K562 (cell line): ENCODE data around the gene ELMO1. TPM values are rescaled to one million over a fixed set of nuclear protein-coding genes. Genes with fewer than 3 reads are reported as not detected.

ENCODE experiments used
- ARNT ChIP-seq, 2 experiments: fragments of 450-650 bp; IDR thresholded peaks; 2 replicates each; pipeline ENCODE4 v1.6.1; 2016; ENCODE audit warnings: mild to moderate bottlenecking in 1 of 2
- E2F4 ChIP-seq: sonication (generic); formaldehyde crosslinking; IDR thresholded peaks from 2 replicates; pipeline ENCODE4 v1.8.0; 2022; ENCODE audit warnings: mild to moderate bottlenecking, low read depth, missing genetic modification reagents
- MEIS2 ChIP-seq: fragments of 450-650 bp; IDR thresholded peaks from 2 replicates; pipeline ENCODE4 v1.6.1; 2014; ENCODE audit warnings: mild to moderate bottlenecking; ENCODE audit not compliant: partially characterized antibody
- PHTF2 ChIP-seq: fragments of 250-450 bp; sonication (Bioruptor Pico); IDR thresholded peaks from 2 replicates; pipeline ENCODE4 v1.5.0; 2021; ENCODE audit warnings: mild to moderate bottlenecking
- PKNOX1 ChIP-seq: fragments of 450-650 bp; IDR thresholded peaks from 2 replicates; pipeline ENCODE4 v1.6.1; 2016
- SNIP1 ChIP-seq: fragments of 450-650 bp; IDR thresholded peaks from 2 replicates; pipeline ENCODE4 v1.7.1; 2017; ENCODE audit warnings: low read depth, mild to moderate bottlenecking
- ZBTB40 ChIP-seq, 2 experiments: fragments of 450-650 bp in 1 of 2; sonication (generic) in 1 of 2; formaldehyde crosslinking in 1 of 2; IDR thresholded peaks; 2 replicates each; pipeline versions ENCODE4 v1.7.1 to v1.9.0; 2016 to 2022; ENCODE audit warnings: inconsistent platforms in 1 of 2, mild to moderate bottlenecking in 1 of 2, missing genetic modification reagents in 1 of 2
- ZNF174 ChIP-seq: fragments of 250-450 bp; sonication (Bioruptor Pico); IDR thresholded peaks from 2 replicates; pipeline ENCODE4 v1.4.0; 2020; ENCODE audit warnings: mild to moderate bottlenecking
- ZNF384 ChIP-seq: IDR thresholded peaks from 2 replicates; pipeline ENCODE4 v1.6.1; 2012; ENCODE audit warnings: low read depth, low read length, improper control_type of control experiment
- ZNF609 ChIP-seq: sonication (generic); formaldehyde crosslinking; IDR thresholded peaks from 2 replicates; pipeline ENCODE4 v1.8.1; 2023; ENCODE audit warnings: missing genetic modification reagents, mild to moderate bottlenecking, borderline replicate concordance
- ZSCAN29 ChIP-seq: fragments of 450-650 bp; IDR thresholded peaks from 2 replicates; pipeline ENCODE4 v1.6.1; 2017
- polyA plus RNA-seq, 8 experiments: library from polyadenylated mRNA; depleted of rRNA in 4 of 8; stranded (reverse) in 5 of 8; unstranded in 3 of 8; fragments of >200 nt; fragmentation: Nextera tagmentation in 2 of 8; fragmentation: Illumina TruSeq in 1 of 8; extraction: Ambion mirVana in 2 of 8; extraction: Trizol in 1 of 8; gene quantifications; 2 replicates each; pipeline versions ENCODE4 v1.2.1 to v1.2.3, GENCODE V29; 2011 to 2014; ENCODE audit warnings: inconsistent platforms in 1 of 8, missing spikeins in 1 of 8
- total RNA-seq, 7 experiments: library from RNA; depleted of rRNA in 6 of 7; stranded (reverse); fragments of >200 nt in 6 of 7; fragmentation: Illumina TruSeq in 2 of 7; extraction: Trizol in 2 of 7; gene quantifications; 2 replicates each; pipeline versions ENCODE4 v1.2.1 to v1.2.3, GENCODE V29; 2011 to 2021; ENCODE audit warnings: low replicate concordance in 1 of 7

The ELMO1 gene
- total and polyA plus RNA-seq, 9 of the 15 experiments (the other 6 are each of a cell fraction or from before 2014, with no cell fraction given), result 0.36 to 7.2 (median 3.6) TPM

DNA sequence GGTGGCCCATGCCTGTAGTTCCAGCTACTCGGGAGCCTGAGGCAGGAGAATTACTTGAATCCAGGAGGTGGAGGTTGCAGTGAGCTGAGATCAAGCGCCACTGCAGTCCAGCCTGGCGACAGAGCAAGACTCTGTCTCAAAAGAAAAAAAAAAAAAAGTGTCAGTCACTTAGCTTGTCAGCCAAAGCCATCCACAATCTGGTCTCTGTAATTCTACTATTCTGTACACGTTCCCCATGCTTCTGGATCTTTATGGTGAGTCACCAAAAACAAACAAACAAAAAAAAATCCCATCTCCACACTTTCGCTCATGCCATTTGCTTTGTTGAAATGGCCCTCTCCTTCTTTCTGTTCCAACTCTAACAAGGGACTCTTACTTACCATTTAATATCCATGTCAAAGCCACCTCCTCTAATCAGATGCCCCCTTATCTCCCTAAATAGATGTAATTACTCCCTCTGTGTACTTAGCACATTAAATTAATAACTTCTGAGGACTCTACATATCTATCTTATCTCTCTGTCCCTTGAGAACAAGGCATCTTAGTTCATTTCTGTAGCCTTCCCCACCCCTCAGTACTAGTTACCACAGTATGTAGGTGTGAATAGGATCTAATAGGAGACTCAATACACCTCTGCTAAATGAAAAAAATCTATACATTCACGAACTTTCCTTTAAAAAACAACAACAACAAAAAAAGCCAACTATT is 128.4 kb downstream of the ELMO1 start (continued):
- TF ChIP-seq ZNF174 (CRISPR knock-in tag) (no peak), ARNT (IDR thresholded peaks at IDR 0.05) (no peak), PKNOX1 (peak; percentile 51; the same call in 1 of the 2 replicates), SNIP1 (no peak), ZBTB40 (IDR thresholded peaks at IDR 0.05) (no peak), ZBTB40 (CRISPR knock-in tag; IDR thresholded peaks at IDR 0.05) (no peak), ZSCAN29 (no peak), ZNF609 (CRISPR knock-in tag) (no peak), E2F4 (no peak), ZNF384 (peak; percentile 58), PHTF2 (no peak), MEIS2 (no peak)
